ENCODE data around the gene TPSAB1. TPM values are rescaled to one million over a fixed set of nuclear protein-coding genes. Genes with fewer than 3 reads are reported as not detected.
A peak's percentile ranks its signal among the peaks of the same experiment; 100 is the strongest.
"Not testable (repeated sequence)": the region's sequence is repeated elsewhere in the genome, so short reads cannot be mapped to it uniquely, and the experiment has no call there.

TPSAB1 gene
- total and polyA plus RNA-seq, 4 donors, result 0.23 to 10.8 (median 1.2) TPM

DNA sequence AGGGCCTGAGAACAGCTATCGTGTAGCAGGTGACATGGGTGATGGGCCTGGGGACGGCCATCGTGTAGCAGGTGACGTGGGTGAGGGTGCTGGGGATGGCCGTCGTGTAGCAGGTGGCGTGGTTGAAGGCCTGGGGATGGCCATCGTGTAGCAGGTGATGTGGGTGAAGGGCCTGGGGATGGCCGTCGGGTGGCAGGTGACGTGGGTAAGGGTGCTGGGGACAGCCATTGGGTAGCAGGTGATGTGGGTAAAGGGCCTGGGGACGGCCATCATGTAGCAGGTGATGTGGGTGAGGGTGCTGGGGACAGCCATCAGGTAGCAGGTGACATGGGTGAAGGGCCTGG is 30.8 kb downstream of the TPSAB1 start:
- Histone ChIP-seq H3K4me3 (ENCODE audit: low read depth in 1 of 3, low read length in 3 of 3) (no peak overlapping the region), H3K27me3 (ENCODE audit: control insufficient read depth in 4 of 4, insufficient read depth in 4 of 4, low read length in 3 of 4) (no peaks in the 10 kb centered on the region), H3K9me3 (ENCODE audit: control insufficient read depth in 4 of 4, low read length in 3 of 4) (no peaks in the 10 kb centered on the region), H3K27ac (ENCODE audit: low read depth in 1 of 2, low read length in 2 of 2) (no peak overlapping the region), H3K4me1 (ENCODE audit: control insufficient read depth in 4 of 4, insufficient read depth in 4 of 4, low read length in 3 of 4) (no peaks in the 10 kb centered on the region), H3K36me3 (ENCODE audit: control insufficient read depth in 4 of 4, insufficient read depth in 3 of 4, low read depth in 1 of 4, low read length in 3 of 4) (no peaks in the 10 kb centered on the region), H3K9ac (ENCODE audit: low read depth in 1 of 2, low read length in 2 of 2) (no peak overlapping the region)
- TF ChIP-seq HNF4G (IDR thresholded peaks at IDR 0.05) (no peak), EGR1 (IDR thresholded peaks at IDR 0.05; ENCODE audit: low read depth in 2 of 2) (no peak), FOXA1 (IDR thresholded peaks at IDR 0.05) (no peak)
- TF ChIP-seq, protein P1, sequence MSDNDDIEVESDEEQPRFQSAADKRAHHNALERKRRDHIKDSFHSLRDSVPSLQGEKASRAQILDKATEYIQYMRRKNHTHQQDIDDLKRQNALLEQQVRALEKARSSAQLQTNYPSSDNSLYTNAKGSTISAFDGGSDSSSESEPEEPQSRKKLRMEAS (IDR thresholded peaks at IDR 0.05), result no peak
- DNase-seq (ENCODE audit: low spot score), result no peak
- WGBS, result 89% methylated on average over 12 of the region's 12 CpGs

DNA sequence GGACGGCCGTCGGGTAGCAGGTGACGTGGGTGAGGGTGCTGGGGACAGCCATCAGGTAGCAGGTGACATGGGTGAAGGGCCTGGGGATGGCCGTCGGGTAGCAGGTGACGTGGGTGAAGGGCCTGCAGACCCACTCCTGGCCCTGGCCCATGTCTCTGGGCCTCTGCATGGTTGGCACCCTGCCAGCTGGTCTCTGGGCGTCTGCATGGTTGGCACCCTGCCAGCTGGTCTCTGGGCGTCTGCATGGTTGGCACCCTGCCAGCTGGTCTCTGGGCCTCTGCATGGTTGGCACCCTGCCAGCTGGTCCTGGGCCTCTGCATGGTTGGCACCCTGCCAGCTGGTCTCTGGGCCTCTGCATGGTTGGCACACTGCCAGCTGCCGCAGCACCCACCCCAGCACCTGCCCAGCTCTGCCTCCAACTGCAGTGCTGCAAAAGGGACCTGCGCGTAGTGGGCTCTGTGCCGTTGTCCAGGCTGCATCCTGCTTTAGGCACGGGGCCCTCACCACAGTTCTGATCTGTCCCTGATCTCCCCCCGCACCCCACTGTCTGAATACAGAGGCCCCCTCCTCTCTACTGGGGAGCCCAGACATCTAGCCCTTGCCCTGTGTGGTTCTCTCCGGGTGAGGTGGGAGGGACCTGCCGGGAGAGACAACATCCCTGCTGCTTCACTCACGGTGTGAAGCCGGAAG is 31.4 kb downstream of the TPSAB1 start:
- peak; percentile 83 for DNase-seq (ENCODE audit: low spot score)
- not testable (repeated sequence) for H3K27ac ChIP-seq (ENCODE audit: low read depth in 1 of 2, low read length in 2 of 2); H3K36me3 ChIP-seq (ENCODE audit: control insufficient read depth in 4 of 4, insufficient read depth in 3 of 4, low read depth in 1 of 4, low read length in 3 of 4); H3K9ac ChIP-seq (ENCODE audit: low read depth in 1 of 2, low read length in 2 of 2); H3K4me3 ChIP-seq (ENCODE audit: low read depth in 1 of 3, low read length in 3 of 3); H3K4me1 ChIP-seq (ENCODE audit: control insufficient read depth in 4 of 4, insufficient read depth in 4 of 4, low read length in 3 of 4); H3K27me3 ChIP-seq (ENCODE audit: control insufficient read depth in 4 of 4, insufficient read depth in 4 of 4, low read length in 3 of 4); H3K9me3 ChIP-seq (ENCODE audit: control insufficient read depth in 4 of 4, low read length in 3 of 4)
- 37% methylated on average over 19 of the region's 19 CpGs for WGBS

DNA sequence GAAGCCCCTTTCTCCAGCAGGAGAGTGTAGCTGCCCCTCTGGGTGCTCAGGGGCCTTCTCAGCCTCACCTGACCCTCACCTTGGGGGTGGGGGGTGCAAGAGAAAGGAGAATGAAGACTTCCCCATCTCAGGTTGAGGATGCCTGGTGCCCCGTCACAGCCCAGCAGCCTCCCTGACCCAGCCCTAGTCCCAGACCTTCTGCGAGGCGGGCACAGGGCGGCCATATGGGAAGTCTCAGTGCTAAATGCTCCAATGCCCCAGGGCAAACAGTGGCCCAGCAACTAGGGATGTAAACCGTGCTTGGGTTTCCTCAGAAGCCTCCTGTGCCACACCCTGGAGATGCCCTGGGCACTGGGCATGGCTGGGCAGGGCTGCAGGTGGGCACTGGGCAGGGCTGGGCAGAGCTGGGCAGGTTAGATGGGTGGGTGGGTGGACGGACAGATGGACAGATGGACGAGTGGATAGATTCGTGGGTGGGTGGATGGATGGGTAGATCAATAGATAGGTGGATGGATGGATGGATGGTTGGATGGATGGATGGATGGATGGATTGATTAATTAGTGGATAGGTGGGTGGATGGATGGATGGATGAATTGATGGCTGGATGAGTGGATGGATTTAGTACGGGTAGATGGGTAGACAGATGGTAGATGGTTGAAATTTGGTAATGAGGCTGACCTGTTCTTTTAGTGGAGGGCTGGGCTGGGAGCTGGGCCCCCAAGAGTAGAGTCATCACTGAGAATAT is 32.1 kb downstream of the TPSAB1 start:
- WGBS, result 73% methylated on average over 9 of the region's 9 CpGs
- Histone ChIP-seq H3K4me1 (ENCODE audit: control insufficient read depth in 4 of 4, insufficient read depth in 4 of 4, low read length in 3 of 4) (no peaks in the 10 kb centered on the region), H3K9ac (ENCODE audit: low read depth in 1 of 2, low read length in 2 of 2) (no peak overlapping the region), H3K4me3 (ENCODE audit: low read depth in 1 of 3, low read length in 3 of 3) (no peak overlapping the region), H3K36me3 (ENCODE audit: control insufficient read depth in 4 of 4, insufficient read depth in 3 of 4, low read depth in 1 of 4, low read length in 3 of 4) (no peaks in the 10 kb centered on the region), H3K27ac (ENCODE audit: low read depth in 1 of 2, low read length in 2 of 2) (no peak overlapping the region), H3K9me3 (ENCODE audit: control insufficient read depth in 4 of 4, low read length in 3 of 4) (no peaks in the 10 kb centered on the region), H3K27me3 (ENCODE audit: control insufficient read depth in 4 of 4, insufficient read depth in 4 of 4, low read length in 3 of 4) (peaks cover 0 to 3% (median 0%) of the 10 kb centered on the region in 4 donors)
- TF ChIP-seq JUND (IDR thresholded peaks at IDR 0.05), result no peak
- TF ChIP-seq FOXA2 (IDR thresholded peaks at IDR 0.05), result no peak
- TF ChIP-seq, protein P2, sequence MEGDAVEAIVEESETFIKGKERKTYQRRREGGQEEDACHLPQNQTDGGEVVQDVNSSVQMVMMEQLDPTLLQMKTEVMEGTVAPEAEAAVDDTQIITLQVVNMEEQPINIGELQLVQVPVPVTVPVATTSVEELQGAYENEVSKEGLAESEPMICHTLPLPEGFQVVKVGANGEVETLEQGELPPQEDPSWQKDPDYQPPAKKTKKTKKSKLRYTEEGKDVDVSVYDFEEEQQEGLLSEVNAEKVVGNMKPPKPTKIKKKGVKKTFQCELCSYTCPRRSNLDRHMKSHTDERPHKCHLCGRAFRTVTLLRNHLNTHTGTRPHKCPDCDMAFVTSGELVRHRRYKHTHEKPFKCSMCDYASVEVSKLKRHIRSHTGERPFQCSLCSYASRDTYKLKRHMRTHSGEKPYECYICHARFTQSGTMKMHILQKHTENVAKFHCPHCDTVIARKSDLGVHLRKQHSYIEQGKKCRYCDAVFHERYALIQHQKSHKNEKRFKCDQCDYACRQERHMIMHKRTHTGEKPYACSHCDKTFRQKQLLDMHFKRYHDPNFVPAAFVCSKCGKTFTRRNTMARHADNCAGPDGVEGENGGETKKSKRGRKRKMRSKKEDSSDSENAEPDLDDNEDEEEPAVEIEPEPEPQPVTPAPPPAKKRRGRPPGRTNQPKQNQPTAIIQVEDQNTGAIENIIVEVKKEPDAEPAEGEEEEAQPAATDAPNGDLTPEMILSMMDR (IDR thresholded peaks at IDR 0.05; ENCODE audit: low read depth, low read length, missing input control), result no peak
- no peak for TF ChIP-seq FOXA1 (IDR thresholded peaks at IDR 0.05)
- TF ChIP-seq NR2F2 (IDR thresholded peaks at IDR 0.05), result no peak
- no peak for TF ChIP-seq HNF4A (conservative IDR thresholded peaks at IDR 0.05)
- TF ChIP-seq TAF1 (conservative IDR thresholded peaks at IDR 0.05), result no peak
- TF ChIP-seq GABPA (IDR thresholded peaks at IDR 0.05 in 1 of 2, conservative IDR thresholded peaks at IDR 0.05 in 1 of 2), result no peak
- TF ChIP-seq, protein P3, sequence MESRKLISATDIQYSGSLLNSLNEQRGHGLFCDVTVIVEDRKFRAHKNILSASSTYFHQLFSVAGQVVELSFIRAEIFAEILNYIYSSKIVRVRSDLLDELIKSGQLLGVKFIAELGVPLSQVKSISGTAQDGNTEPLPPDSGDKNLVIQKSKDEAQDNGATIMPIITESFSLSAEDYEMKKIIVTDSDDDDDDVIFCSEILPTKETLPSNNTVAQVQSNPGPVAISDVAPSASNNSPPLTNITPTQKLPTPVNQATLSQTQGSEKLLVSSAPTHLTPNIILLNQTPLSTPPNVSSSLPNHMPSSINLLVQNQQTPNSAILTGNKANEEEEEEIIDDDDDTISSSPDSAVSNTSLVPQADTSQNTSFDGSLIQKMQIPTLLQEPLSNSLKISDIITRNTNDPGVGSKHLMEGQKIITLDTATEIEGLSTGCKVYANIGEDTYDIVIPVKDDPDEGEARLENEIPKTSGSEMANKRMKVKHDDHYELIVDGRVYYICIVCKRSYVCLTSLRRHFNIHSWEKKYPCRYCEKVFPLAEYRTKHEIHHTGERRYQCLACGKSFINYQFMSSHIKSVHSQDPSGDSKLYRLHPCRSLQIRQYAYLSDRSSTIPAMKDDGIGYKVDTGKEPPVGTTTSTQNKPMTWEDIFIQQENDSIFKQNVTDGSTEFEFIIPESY (IDR thresholded peaks at IDR 0.05), result no peak
- no peak for TF ChIP-seq RAD21 (IDR thresholded peaks at IDR 0.05)
- no peak for TF ChIP-seq YY1 (IDR thresholded peaks at IDR 0.05)
- TF ChIP-seq SP1 (IDR thresholded peaks at IDR 0.05), result no peak
- TF ChIP-seq RXRA (IDR thresholded peaks at IDR 0.05), result no peak
- TF ChIP-seq, protein P4, sequence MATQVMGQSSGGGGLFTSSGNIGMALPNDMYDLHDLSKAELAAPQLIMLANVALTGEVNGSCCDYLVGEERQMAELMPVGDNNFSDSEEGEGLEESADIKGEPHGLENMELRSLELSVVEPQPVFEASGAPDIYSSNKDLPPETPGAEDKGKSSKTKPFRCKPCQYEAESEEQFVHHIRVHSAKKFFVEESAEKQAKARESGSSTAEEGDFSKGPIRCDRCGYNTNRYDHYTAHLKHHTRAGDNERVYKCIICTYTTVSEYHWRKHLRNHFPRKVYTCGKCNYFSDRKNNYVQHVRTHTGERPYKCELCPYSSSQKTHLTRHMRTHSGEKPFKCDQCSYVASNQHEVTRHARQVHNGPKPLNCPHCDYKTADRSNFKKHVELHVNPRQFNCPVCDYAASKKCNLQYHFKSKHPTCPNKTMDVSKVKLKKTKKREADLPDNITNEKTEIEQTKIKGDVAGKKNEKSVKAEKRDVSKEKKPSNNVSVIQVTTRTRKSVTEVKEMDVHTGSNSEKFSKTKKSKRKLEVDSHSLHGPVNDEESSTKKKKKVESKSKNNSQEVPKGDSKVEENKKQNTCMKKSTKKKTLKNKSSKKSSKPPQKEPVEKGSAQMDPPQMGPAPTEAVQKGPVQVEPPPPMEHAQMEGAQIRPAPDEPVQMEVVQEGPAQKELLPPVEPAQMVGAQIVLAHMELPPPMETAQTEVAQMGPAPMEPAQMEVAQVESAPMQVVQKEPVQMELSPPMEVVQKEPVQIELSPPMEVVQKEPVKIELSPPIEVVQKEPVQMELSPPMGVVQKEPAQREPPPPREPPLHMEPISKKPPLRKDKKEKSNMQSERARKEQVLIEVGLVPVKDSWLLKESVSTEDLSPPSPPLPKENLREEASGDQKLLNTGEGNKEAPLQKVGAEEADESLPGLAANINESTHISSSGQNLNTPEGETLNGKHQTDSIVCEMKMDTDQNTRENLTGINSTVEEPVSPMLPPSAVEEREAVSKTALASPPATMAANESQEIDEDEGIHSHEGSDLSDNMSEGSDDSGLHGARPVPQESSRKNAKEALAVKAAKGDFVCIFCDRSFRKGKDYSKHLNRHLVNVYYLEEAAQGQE (IDR thresholded peaks at IDR 0.05), result no peak
- TF ChIP-seq, protein P1 (IDR thresholded peaks at IDR 0.05), result no peak
- TF ChIP-seq, protein P5, sequence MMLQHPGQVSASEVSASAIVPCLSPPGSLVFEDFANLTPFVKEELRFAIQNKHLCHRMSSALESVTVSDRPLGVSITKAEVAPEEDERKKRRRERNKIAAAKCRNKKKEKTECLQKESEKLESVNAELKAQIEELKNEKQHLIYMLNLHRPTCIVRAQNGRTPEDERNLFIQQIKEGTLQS (IDR thresholded peaks at IDR 0.05), result no peak
- no peak for TF ChIP-seq HNF4G (IDR thresholded peaks at IDR 0.05)
- no peak for DNase-seq (ENCODE audit: low spot score)
